Endothelial cell of umbilical vein (primary cell): Measurements from ENCODE around the gene ATAD3A. TPM values are rescaled to one million over a fixed set of nuclear protein-coding genes. Genes with fewer than 3 reads are reported as not detected.

Experiments
- BruUV-seq: library from RNA; stranded (reverse); fragments of 400-500 nt; replicated peaks from 2 replicates; lab custom pipeline; 2021; lab: Mats Ljungman, UMichigan
- CTCF ChIA-PET: fragments of 300-600, 350-600 bp; sonication (Branson Sonifier 250); formaldehyde crosslinking; loops from one replicate; lab custom pipeline; 2021; ENCODE audit warnings: antibody characterized with exemption, inconsistent platforms; lab: Charles Lee
- POLR2A ChIA-PET: fragments of 300-600, 350-600 bp; sonication (Branson Sonifier 250); formaldehyde crosslinking; loops from one replicate; lab custom pipeline; 2021; ENCODE audit warnings: antibody characterized with exemption, inconsistent platforms; lab: Charles Lee
- DNase-seq: peaks from one replicate; pipeline ENCODE4 v3.0.0-alpha.2; 2011; ENCODE audit warnings: low read depth, low spot score
- FAIRE-seq: peaks from 2 replicates; lab custom pipeline; 2011; peaks lifted over from hg19 to GRCh38; lab: Jason Lieb, UNC
- H2AFZ ChIP-seq: 2 replicates; pipeline ENCODE4 v1.6.0; 2012; ENCODE audit warnings: low read depth, low read length, control low read depth, inconsistent platforms
- H3K27ac ChIP-seq: 2 replicates; pipeline ENCODE4 v1.5.1; 2011; ENCODE audit warnings: low read depth, mild to moderate bottlenecking, control low read depth, low read length, moderate library complexity; ENCODE audit not compliant: insufficient read depth
- H3K27me3 ChIP-seq, 2 experiments: 2 replicates each; pipeline versions ENCODE4 v1.6.0 to v1.6.1; 2011; ENCODE audit warnings: low read length in 2 of 2, mixed read lengths in 1 of 2; ENCODE audit not compliant: control insufficient read depth in 2 of 2, insufficient read depth in 2 of 2
- H3K36me3 ChIP-seq, 2 experiments: 2 replicates in 1 of 2; 3 replicates in 1 of 2; pipeline ENCODE4 v1.5.1; 2011; ENCODE audit warnings: low read length in 2 of 2, mild to moderate bottlenecking in 1 of 2, moderate library complexity in 1 of 2; ENCODE audit not compliant: control insufficient read depth in 2 of 2, insufficient read depth in 2 of 2; ENCODE audit errors: extremely low read depth in 1 of 2
- H3K4me1 ChIP-seq: 3 replicates; pipeline ENCODE4 v1.5.1; 2011; ENCODE audit warnings: mild to moderate bottlenecking, low read length; ENCODE audit not compliant: control insufficient read depth, insufficient read depth; ENCODE audit errors: extremely low read depth
- H3K4me2 ChIP-seq: 2 replicates; pipeline ENCODE4 v1.6.1; 2011; ENCODE audit warnings: low read length, control low read depth, mixed read lengths; ENCODE audit not compliant: insufficient read depth
- H3K4me3 ChIP-seq, 3 experiments: fragments of 200-600 bp in 1 of 3; sonication (generic), shearing (Covaris generic) in 1 of 3; replicated peaks in 1 of 3; 2 replicates each; pipeline ENCODE4 v1.5.1; 2011 to 2016; ENCODE audit warnings: control low read depth in 3 of 3, low read length in 3 of 3, mild to moderate bottlenecking in 2 of 3, inconsistent platforms in 1 of 3, low read depth in 1 of 3, moderate library complexity in 1 of 3; ENCODE audit not compliant: insufficient read depth in 1 of 3
- H3K79me2 ChIP-seq: 2 replicates; pipeline ENCODE4 v1.6.0; 2012; ENCODE audit warnings: low read length, inconsistent platforms; ENCODE audit not compliant: control insufficient read depth, insufficient read depth
- H3K9ac ChIP-seq: replicated peaks from 2 replicates; pipeline ENCODE3; 2011; ENCODE audit warnings: low read length, control low read depth; ENCODE audit not compliant: insufficient read depth; ENCODE audit errors: extremely low read depth
- H3K9me1 ChIP-seq: replicated peaks from 3 replicates; pipeline ENCODE4 v1.6.0; 2011; ENCODE audit warnings: mild to moderate bottlenecking, low read length; ENCODE audit not compliant: control insufficient read depth, insufficient read depth; ENCODE audit errors: extremely low read depth
- H3K9me3 ChIP-seq: replicated peaks from 2 replicates; pipeline ENCODE4 v1.5.1; 2012; ENCODE audit warnings: low read length, inconsistent platforms; ENCODE audit not compliant: control insufficient read depth, insufficient read depth
- H4K20me1 ChIP-seq: replicated peaks from 2 replicates; pipeline ENCODE3; 2011; ENCODE audit warnings: mild to moderate bottlenecking, low read length; ENCODE audit not compliant: control insufficient read depth, insufficient read depth; ENCODE audit errors: extremely low read depth
- EZH2 ChIP-seq: IDR thresholded peaks from 2 replicates; pipeline ENCODE4 v1.6.1; 2012; ENCODE audit warnings: borderline replicate concordance, low read depth, mild to moderate bottlenecking, moderate library complexity, low read length, inconsistent platforms; ENCODE audit not compliant: severe bottlenecking
- FOS ChIP-seq: IDR thresholded peaks from 2 replicates; pipeline ENCODE4 v1.6.1; 2011; ENCODE audit warnings: mild to moderate bottlenecking, low read length, moderate library complexity, borderline replicate concordance; ENCODE audit not compliant: insufficient read depth
- GATA2 ChIP-seq: IDR thresholded peaks from 2 replicates; pipeline ENCODE4 v1.7.0; 2011; ENCODE audit warnings: low read depth, mild to moderate bottlenecking, moderate library complexity, mixed read lengths, low read length; ENCODE audit not compliant: insufficient read length, insufficient read depth
- JUN ChIP-seq: IDR thresholded peaks from 2 replicates; pipeline ENCODE4 v1.6.1; 2011; ENCODE audit warnings: borderline replicate concordance, low read depth; ENCODE audit not compliant: insufficient read length, insufficient read depth
- MYC ChIP-seq: IDR thresholded peaks from one replicate; pipeline ENCODE4 v1.6.1; 2011; ENCODE audit warnings: mild to moderate bottlenecking, low read depth, low read length
- POLR2A ChIP-seq: IDR thresholded peaks from 2 replicates; pipeline ENCODE4 v1.6.1; 2012; ENCODE audit warnings: low read depth, mild to moderate bottlenecking, control low read depth, low read length
- POLR2AphosphoS5 ChIP-seq: IDR thresholded peaks from 2 replicates; pipeline ENCODE4 v1.6.1; 2012; ENCODE audit warnings: low read depth, mild to moderate bottlenecking, control low read depth, low read length, moderate library complexity; ENCODE audit not compliant: insufficient read depth
- dilution Hi-C: fragments of 300-500 bp; cut with MboI; formaldehyde crosslinking; loops from one replicate; pipeline ENCODE4 v1.15.0; 2019; ENCODE audit warnings: low sequenced_read_pairs; ENCODE audit not compliant: extremely low pct_ligation_motif_present
- intact Hi-C: fragments of 100-400 bp; cut with micrococcal nuclease; formaldehyde crosslinking; loops from one replicate; pipeline ENCODE4 v1.10.0; 2022
- polyA plus RNA-seq, 4 experiments: library from polyadenylated mRNA; depleted of rRNA in 3 of 4; stranded (reverse) in 3 of 4; unstranded in 1 of 4; fragments of >200 nt; gene quantifications; 2 replicates each; pipeline versions ENCODE4 v1.2.1 to v1.2.3, GENCODE V29; 2011 to 2012; ENCODE audit warnings: missing spikeins in 1 of 4
- total RNA-seq: library from RNA; stranded (reverse); gene quantifications from 2 replicates; pipeline ENCODE4 v1.2.3, GENCODE V29; 2021
- TF ChIP-seq, protein P1 (sequence below): IDR thresholded peaks from 2 replicates; pipeline ENCODE4 v1.6.1; 2011; ENCODE audit not compliant: insufficient read depth, insufficient read length
- TF ChIP-seq, protein P2 (sequence below), 2 donors: IDR thresholded peaks; 1 replicate in 1 of 2; 2 replicates in 1 of 2; pipeline ENCODE4 v1.5.1; 2011; ENCODE audit warnings: low read length in 2 of 2, mild to moderate bottlenecking in 2 of 2, moderate library complexity in 2 of 2, control low read depth in 1 of 2, inconsistent platforms in 1 of 2, low read depth in 1 of 2; ENCODE audit not compliant: insufficient read depth in 1 of 2; ENCODE audit errors: extremely low read depth in 1 of 2

Gene ATAD3A
- total and polyA plus RNA-seq, 2 donors (not counting 3 experiments of a cell fraction or from before 2014, with no cell fraction given) = 24.9 to 55.2 TPM

DNA sequence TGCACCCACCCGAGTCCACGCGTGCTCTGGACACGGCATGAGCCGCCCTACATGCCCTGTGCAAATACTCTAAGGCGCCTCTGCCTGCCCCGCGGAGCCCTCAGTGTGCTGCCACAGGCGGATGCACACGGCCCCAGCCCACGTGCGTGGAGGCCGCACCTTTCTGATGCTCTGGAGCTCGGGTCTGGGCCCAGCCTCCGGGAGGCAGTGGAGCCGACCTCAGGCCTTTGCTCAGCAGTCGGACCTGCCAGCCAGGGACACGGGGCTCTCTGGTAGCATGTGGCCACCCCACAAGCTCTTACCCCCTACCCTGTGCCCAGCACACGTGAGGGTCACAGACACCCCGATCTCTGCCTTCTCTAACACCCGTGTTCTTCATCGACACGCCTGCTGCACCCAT is 26.4 kb downstream of the ATAD3A start:
- no peak overlapping the region for H3K4me3 ChIP-seq
- CTCF ChIA-PET = no interaction called here
- DNase-seq (no peak), FAIRE-seq (no peak)
- POLR2A ChIA-PET = no interaction called here
- H3K27me3 ChIP-seq = no peaks in the 10 kb centered on the region
- H3K36me3 ChIP-seq = peaks cover 0 to 10% of the 10 kb centered on the region in 2 experiments
- no peak overlapping the region for H3K4me2 ChIP-seq
- H3K4me1 ChIP-seq = peaks cover 14% of the 10 kb centered on the region
- H4K20me1 ChIP-seq = no peaks in the 10 kb centered on the region
- no peak overlapping the region for H3K9ac ChIP-seq
- H3K9me1 ChIP-seq = no peaks in the 10 kb centered on the region
- dilution Hi-C loops (no loop called here), intact Hi-C loops (no loop called here)
- no peak overlapping the region for H3K27ac ChIP-seq
- no peak overlapping the region for H2AFZ ChIP-seq
- BruUV-seq = no TSS peak
- H3K9me3 ChIP-seq = no peaks in the 10 kb centered on the region
- TF ChIP-seq GATA2 (no peak), JUN (no peak), MYC (no peak), POLR2AphosphoS5 (no peak), EZH2 (no peak), POLR2A (no peak), FOS (no peak)
- TF ChIP-seq, protein P1, sequence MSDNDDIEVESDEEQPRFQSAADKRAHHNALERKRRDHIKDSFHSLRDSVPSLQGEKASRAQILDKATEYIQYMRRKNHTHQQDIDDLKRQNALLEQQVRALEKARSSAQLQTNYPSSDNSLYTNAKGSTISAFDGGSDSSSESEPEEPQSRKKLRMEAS = no peak
- TF ChIP-seq, protein P2, sequence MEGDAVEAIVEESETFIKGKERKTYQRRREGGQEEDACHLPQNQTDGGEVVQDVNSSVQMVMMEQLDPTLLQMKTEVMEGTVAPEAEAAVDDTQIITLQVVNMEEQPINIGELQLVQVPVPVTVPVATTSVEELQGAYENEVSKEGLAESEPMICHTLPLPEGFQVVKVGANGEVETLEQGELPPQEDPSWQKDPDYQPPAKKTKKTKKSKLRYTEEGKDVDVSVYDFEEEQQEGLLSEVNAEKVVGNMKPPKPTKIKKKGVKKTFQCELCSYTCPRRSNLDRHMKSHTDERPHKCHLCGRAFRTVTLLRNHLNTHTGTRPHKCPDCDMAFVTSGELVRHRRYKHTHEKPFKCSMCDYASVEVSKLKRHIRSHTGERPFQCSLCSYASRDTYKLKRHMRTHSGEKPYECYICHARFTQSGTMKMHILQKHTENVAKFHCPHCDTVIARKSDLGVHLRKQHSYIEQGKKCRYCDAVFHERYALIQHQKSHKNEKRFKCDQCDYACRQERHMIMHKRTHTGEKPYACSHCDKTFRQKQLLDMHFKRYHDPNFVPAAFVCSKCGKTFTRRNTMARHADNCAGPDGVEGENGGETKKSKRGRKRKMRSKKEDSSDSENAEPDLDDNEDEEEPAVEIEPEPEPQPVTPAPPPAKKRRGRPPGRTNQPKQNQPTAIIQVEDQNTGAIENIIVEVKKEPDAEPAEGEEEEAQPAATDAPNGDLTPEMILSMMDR (IDR thresholded peaks at IDR 0.05; ENCODE audit: extremely low read depth in 1 of 2, insufficient read depth in 1 of 2, low read depth in 1 of 2, low read length in 2 of 2) = no peak
- peaks cover 7% of the 10 kb centered on the region for H3K79me2 ChIP-seq
